CD14-positive monocyte (primary cell): Measurements from ENCODE around the gene TUBG1. TPM values are rescaled to one million over a fixed set of nuclear protein-coding genes. Genes with fewer than 3 reads are reported as not detected.

Experiments used
- DNase-seq, 3 donors: peaks; one replicate each; pipeline ENCODE4 v3.0.0-alpha.2; 2011 to 2022
- H2AFZ ChIP-seq: 2 replicates; pipeline ENCODE4 v1.6.0; 2012; ENCODE audit warnings: mild to moderate bottlenecking, low read depth, low read length, inconsistent platforms; ENCODE audit not compliant: insufficient read depth, poor library complexity, severe bottlenecking
- H3K27ac ChIP-seq, 2 donors: 1 replicate in 1 of 2; 2 replicates in 1 of 2; pipeline ENCODE4 v1.5.1; 2012 to 2013; ENCODE audit warnings: low read length in 2 of 2, control low read depth in 1 of 2, inconsistent platforms in 1 of 2, low read depth in 1 of 2, mild to moderate bottlenecking in 1 of 2
- H3K27me3 ChIP-seq, 2 donors: one replicate each; pipeline versions ENCODE4 v1.6.0 to v1.6.1; 2011 to 2013; ENCODE audit warnings: low read length in 2 of 2; ENCODE audit not compliant: control insufficient read depth in 2 of 2, insufficient read depth in 2 of 2
- H3K36me3 ChIP-seq, 2 donors: replicated peaks in 1 of 2; 1 replicate in 1 of 2; 2 replicates in 1 of 2; pipeline versions ENCODE4 v1.5.1 to v1.6.1; 2012 to 2013; ENCODE audit warnings: low read length in 2 of 2, control low read depth in 1 of 2, inconsistent platforms in 1 of 2, mild to moderate bottlenecking in 1 of 2; ENCODE audit not compliant: insufficient read depth in 2 of 2, control insufficient read depth in 1 of 2
- H3K4me1 ChIP-seq, 2 donors: 1 replicate in 1 of 2; 2 replicates in 1 of 2; pipeline versions ENCODE4 v1.5.1 to v1.6.1; 2012 to 2013; ENCODE audit warnings: low read length in 2 of 2, control low read depth in 1 of 2, inconsistent platforms in 1 of 2, mild to moderate bottlenecking in 1 of 2, moderate library complexity in 1 of 2; ENCODE audit not compliant: insufficient read depth in 2 of 2, control insufficient read depth in 1 of 2
- H3K4me2 ChIP-seq: replicated peaks from 2 replicates; pipeline ENCODE3; 2012; ENCODE audit warnings: low read length, moderate library complexity, mild to moderate bottlenecking; ENCODE audit not compliant: poor library complexity, severe bottlenecking; ENCODE audit errors: extremely low read depth
- H3K4me3 ChIP-seq, 3 experiments: fragments of 200-600 bp in 1 of 3; sonication (generic) in 1 of 3; replicated peaks in 1 of 3; 1 replicate in 2 of 3; 2 replicates in 1 of 3; pipeline ENCODE4 v1.5.1; 2011 to 2013; ENCODE audit warnings: low read length in 3 of 3, mild to moderate bottlenecking in 3 of 3, control low read depth in 2 of 3, low read depth in 2 of 3, inconsistent platforms in 1 of 3, moderate library complexity in 1 of 3
- H3K79me2 ChIP-seq: 2 replicates; pipeline ENCODE4 v1.6.0; 2012; ENCODE audit warnings: mild to moderate bottlenecking, control low read depth, inconsistent platforms, low read length, moderate library complexity; ENCODE audit not compliant: insufficient read depth
- H3K9ac ChIP-seq: 2 replicates; pipeline ENCODE4 v1.6.0; 2017; ENCODE audit warnings: low read length, mild to moderate bottlenecking; ENCODE audit not compliant: insufficient read depth, poor library complexity, severe bottlenecking
- H3K9me3 ChIP-seq, 2 donors: replicated peaks in 1 of 2; 1 replicate in 1 of 2; 2 replicates in 1 of 2; pipeline versions ENCODE4 v1.5.1 to v1.6.1; 2012 to 2013; ENCODE audit warnings: low read length in 2 of 2, control low read depth in 1 of 2; ENCODE audit not compliant: control insufficient read depth in 1 of 2, insufficient read depth in 1 of 2
- H4K20me1 ChIP-seq: 2 replicates; pipeline ENCODE4 v1.6.0; 2012; ENCODE audit warnings: mild to moderate bottlenecking, low read length, control low read depth, moderate library complexity; ENCODE audit not compliant: insufficient read depth
- H3K27ac Mint-ChIP-seq, 7 donors: one replicate each; pipeline ENCODE4 v1.8.0; 2020; ENCODE audit warnings: mild to moderate bottlenecking in 7 of 7, mixed read lengths in 7 of 7, moderate library complexity in 6 of 7, inconsistent platforms in 2 of 7
- H3K27me3 Mint-ChIP-seq, 3 donors: one replicate each; pipeline ENCODE4 v1.8.0; 2021 to 2022; ENCODE audit warnings: low read depth in 3 of 3, mild to moderate bottlenecking in 3 of 3, mixed read lengths in 3 of 3, moderate library complexity in 3 of 3, inconsistent platforms in 1 of 3
- H3K36me3 Mint-ChIP-seq, 2 donors: one replicate each; pipeline ENCODE4 v1.8.0; 2020; ENCODE audit warnings: mixed read lengths in 2 of 2, inconsistent platforms in 1 of 2, mild to moderate bottlenecking in 1 of 2
- H3K4me1 Mint-ChIP-seq: one replicate; pipeline ENCODE4 v1.8.0; 2020; ENCODE audit warnings: mild to moderate bottlenecking, mixed read lengths
- H3K4me3 Mint-ChIP-seq, 2 donors: one replicate each; pipeline ENCODE4 v1.8.0; 2020; ENCODE audit warnings: mild to moderate bottlenecking in 2 of 2, mixed read lengths in 2 of 2, moderate library complexity in 1 of 2
- H3K9me3 Mint-ChIP-seq, 7 donors: one replicate each; pipeline ENCODE4 v1.8.0; 2020 to 2022; ENCODE audit warnings: mixed read lengths in 7 of 7, mild to moderate bottlenecking in 6 of 7, moderate library complexity in 6 of 7, inconsistent platforms in 2 of 7
- WGBS: methylation state at CpG from one replicate; pipeline ENCODE4 v1.1.5; 2013; ENCODE audit warnings: missing lambda C conversion rate; ENCODE audit not compliant: insufficient coverage; 5-methylcytosine and 5-hydroxymethylcytosine counted together
- intact Hi-C, 2 donors: fragments of 100-400 bp; cut with micrococcal nuclease; formaldehyde crosslinking; loops; one replicate each; pipeline versions ENCODE4 v1.15.0 to v1.15.1; 2023
- polyA plus RNA-seq, 3 donors: library from polyadenylated mRNA; depleted of rRNA in 1 of 3; unstranded in 2 of 3; stranded (reverse) in 1 of 3; fragments of 300-500 nt in 2 of 3; fragments of >200 nt in 1 of 3; fragmentation: Illumina TruSeq in 2 of 3; gene quantifications; 1 replicate in 2 of 3; 2 replicates in 1 of 3; pipeline ENCODE4 v1.2.3, GENCODE V29; 2012 to 2021
- TF ChIP-seq, protein P1 (sequence below): fragments of 200-600 bp; IDR thresholded peaks from one replicate; pipeline ENCODE4 v1.8.0; 2022; ENCODE audit warnings: antibody characterized with exemption, mild to moderate bottlenecking

The TUBG1 gene
- polyA plus RNA-seq, 3 donors: 7.5 to 17.4 (median 10.2) TPM

GRCh38 chr17:42581744-42582270, 27.7 kb upstream of the TUBG1 start:
- TF ChIP-seq, protein P1, sequence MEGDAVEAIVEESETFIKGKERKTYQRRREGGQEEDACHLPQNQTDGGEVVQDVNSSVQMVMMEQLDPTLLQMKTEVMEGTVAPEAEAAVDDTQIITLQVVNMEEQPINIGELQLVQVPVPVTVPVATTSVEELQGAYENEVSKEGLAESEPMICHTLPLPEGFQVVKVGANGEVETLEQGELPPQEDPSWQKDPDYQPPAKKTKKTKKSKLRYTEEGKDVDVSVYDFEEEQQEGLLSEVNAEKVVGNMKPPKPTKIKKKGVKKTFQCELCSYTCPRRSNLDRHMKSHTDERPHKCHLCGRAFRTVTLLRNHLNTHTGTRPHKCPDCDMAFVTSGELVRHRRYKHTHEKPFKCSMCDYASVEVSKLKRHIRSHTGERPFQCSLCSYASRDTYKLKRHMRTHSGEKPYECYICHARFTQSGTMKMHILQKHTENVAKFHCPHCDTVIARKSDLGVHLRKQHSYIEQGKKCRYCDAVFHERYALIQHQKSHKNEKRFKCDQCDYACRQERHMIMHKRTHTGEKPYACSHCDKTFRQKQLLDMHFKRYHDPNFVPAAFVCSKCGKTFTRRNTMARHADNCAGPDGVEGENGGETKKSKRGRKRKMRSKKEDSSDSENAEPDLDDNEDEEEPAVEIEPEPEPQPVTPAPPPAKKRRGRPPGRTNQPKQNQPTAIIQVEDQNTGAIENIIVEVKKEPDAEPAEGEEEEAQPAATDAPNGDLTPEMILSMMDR: no peak
- H4K20me1 ChIP-seq: peaks cover 10% of the 10 kb centered on the region
- peaks cover 38 to 42% of the 10 kb centered on the region in 2 donors for H3K4me1 ChIP-seq
- peaks cover 52 to 71% of the 10 kb centered on the region in 2 donors for H3K36me3 ChIP-seq
- DNase-seq: no peak
- H3K27me3 ChIP-seq: no peaks in the 10 kb centered on the region
- Mint-ChIP-seq H3K36me3 (peaks cover 63 to 74% of the 10 kb centered on the region in 2 donors), H3K27ac (peak overlapping the region in 1 of 7 donors; percentile 16), H3K27me3 (no peaks in the 10 kb centered on the region), H3K4me1 (peaks cover 42% of the 10 kb centered on the region), H3K9me3 (peaks cover 0 to 2% (median 0%) of the 10 kb centered on the region in 7 donors), H3K4me3 (no peak overlapping the region)
- H3K4me3 ChIP-seq: no peak overlapping the region
- no peaks in the 10 kb centered on the region for H3K9me3 ChIP-seq
- peaks cover 4% of the 10 kb centered on the region for H3K79me2 ChIP-seq
- intact Hi-C loops: no loop called here
- WGBS: 96% methylated on average over 10 of the region's 10 CpGs
- H3K9ac ChIP-seq: no peak overlapping the region
- H3K4me2 ChIP-seq: no peak overlapping the region
- no peak overlapping the region for H3K27ac ChIP-seq
- no peak overlapping the region for H2AFZ ChIP-seq

- Histone ChIP-seq H3K36me3 (peaks cover 78 to 96% of the 10 kb centered on the region in 2 donors), H3K9me3 (no peaks in the 10 kb centered on the region), H4K20me1 (peaks cover 4% of the 10 kb centered on the region), H2AFZ (no peak overlapping the region), H3K27ac (peak overlapping the region; percentile 55 to 74), H3K79me2 (no peaks in the 10 kb centered on the region), H3K27me3 (no peaks in the 10 kb centered on the region), H3K4me1 (peaks cover 16 to 19% of the 10 kb centered on the region in 2 donors), H3K4me3 (peak overlapping the region in 1 of 3 experiments; percentile 32), H3K9ac (no peak overlapping the region), H3K4me2 (peak overlapping the region; percentile 42)
- Mint-ChIP-seq H3K4me3 (peak overlapping the region in 1 of 2 donors; percentile 61), H3K27me3 (peaks cover 0 to 3% (median 0%) of the 10 kb centered on the region in 3 donors), H3K36me3 (peaks cover 87 to 94% of the 10 kb centered on the region in 2 donors), H3K27ac (peak overlapping the region; percentile 84 to 94 (median 93)), H3K9me3 (no peaks in the 10 kb centered on the region), H3K4me1 (peaks cover 25% of the 10 kb centered on the region)
- intact Hi-C loops: no loop called here
- WGBS: 42% methylated on average over 7 of the region's 9 CpGs
- TF ChIP-seq, protein P1: no peak
- DNase-seq: peak; percentile 54 to 75 (median 73)
Observed at GRCh38 chr17:42584880-42585279, 24.6 kb upstream of the TUBG1 start.
